ENCODE data around the gene KCNK18.

The KCNK18 gene

GRCh38 chr10:117197189-117197588, at the start of gene KCNK18:
TSS of gene KCNK18 (plus strand) at chr10:117197489. CDS start at chr10:117197489, 0 bp downstream.
- DNase-seq (ENCODE audit: insufficient read length, low spot score) (no peak), FAIRE-seq (no peak)

GRCh38 chr10:117148284-117148683, 49.0 kb upstream of the KCNK18 start:
- FAIRE-seq (no peak), DNase-seq (ENCODE audit: insufficient read length, low spot score) (no peak)

GRCh38 chr10:117152668-117153067, 44.6 kb upstream of the KCNK18 start:
- FAIRE-seq (no peak), DNase-seq (ENCODE audit: insufficient read length, low spot score) (no peak)

GRCh38 chr10:117158297-117158696, 39.0 kb upstream of the KCNK18 start:
- DNase-seq (ENCODE audit: insufficient read length, low spot score) (no peak), FAIRE-seq (no peak)

- FAIRE-seq (no peak), DNase-seq (ENCODE audit: insufficient read length, low spot score) (no peak)
These were observed 37.9 kb upstream of the KCNK18 start for GRCh38 chr10:117159390-117159789.

- DNase-seq (ENCODE audit: insufficient read length, low spot score) (no peak), FAIRE-seq (no peak)
These were observed 36.7 kb upstream of the KCNK18 start for GRCh38 chr10:117160567-117160966.

GRCh38 chr10:117161386-117162033, 35.8 kb upstream of the KCNK18 start:
- FAIRE-seq, result no peak
- no peak for DNase-seq (ENCODE audit: insufficient read length, low spot score)

- FAIRE-seq, result no peak
- DNase-seq (ENCODE audit: insufficient read length, low spot score), result no peak
These were observed 34.9 kb upstream of the KCNK18 start for GRCh38 chr10:117162093-117163060.

- FAIRE-seq (no peak), DNase-seq (ENCODE audit: insufficient read length, low spot score) (no peak)
These were observed 34.0 kb upstream of the KCNK18 start for GRCh38 chr10:117163061-117163953.

- DNase-seq (ENCODE audit: insufficient read length, low spot score) (no peak), FAIRE-seq (no peak)
These were observed 33.2 kb upstream of the KCNK18 start for GRCh38 chr10:117163954-117164548.

GRCh38 chr10:117164592-117165537, 32.4 kb upstream of the KCNK18 start:
- DNase-seq (ENCODE audit: insufficient read length, low spot score), result no peak
- no peak for FAIRE-seq

- no peak for DNase-seq (ENCODE audit: insufficient read length, low spot score)
- no peak for FAIRE-seq
These were observed 31.5 kb upstream of the KCNK18 start for GRCh38 chr10:117165538-117166417.

GRCh38 chr10:117166418-117167345, 30.6 kb upstream of the KCNK18 start:
- FAIRE-seq, result no peak
- DNase-seq (ENCODE audit: insufficient read length, low spot score), result no peak

GRCh38 chr10:117167346-117167788, 29.9 kb upstream of the KCNK18 start:
- no peak for DNase-seq (ENCODE audit: insufficient read length, low spot score)

GRCh38 chr10:117167789-117168674, 29.3 kb upstream of the KCNK18 start:
- DNase-seq (ENCODE audit: insufficient read length, low spot score), result peak; percentile 84
- FAIRE-seq, result no peak

More at GRCh38 chr10:117167346-117167788, 29.9 kb upstream of the KCNK18 start:
- FAIRE-seq, result no peak

GRCh38 chr10:117168729-117169128, 28.6 kb upstream of the KCNK18 start:
- DNase-seq (ENCODE audit: insufficient read length, low spot score) (no peak), FAIRE-seq (no peak)

All from GM19239 (cell line).